Liver (tissue), 9 donors: ENCODE measurements around the gene CRYGD. TPM values are rescaled to one million over a fixed set of nuclear protein-coding genes. Genes with fewer than 3 reads are reported as not detected.

Source experiments
- DNase-seq: peaks from one replicate; pipeline ENCODE4 v3.0.0-alpha.2; 2017; ENCODE audit warnings: low spot score
- H3K27ac ChIP-seq, 2 donors: one replicate each; pipeline ENCODE4 v1.7.0; 2013; ENCODE audit warnings: inconsistent platforms in 2 of 2, low read length in 2 of 2, control low read depth in 1 of 2, low read depth in 1 of 2, mild to moderate bottlenecking in 1 of 2
- H3K27me3 ChIP-seq, 4 donors: one replicate each; pipeline versions ENCODE4 v1.6.1 to v1.7.0; 2013; ENCODE audit warnings: low read length in 3 of 4, inconsistent platforms in 1 of 4, mild to moderate bottlenecking in 1 of 4, moderate library complexity in 1 of 4; ENCODE audit not compliant: control insufficient read depth in 4 of 4, insufficient read depth in 4 of 4
- H3K36me3 ChIP-seq, 4 donors: one replicate each; pipeline versions ENCODE4 v1.6.1 to v1.7.0; 2013; ENCODE audit warnings: low read length in 3 of 4, mild to moderate bottlenecking in 3 of 4, low read depth in 1 of 4, moderate library complexity in 1 of 4; ENCODE audit not compliant: control insufficient read depth in 4 of 4, insufficient read depth in 3 of 4
- H3K4me1 ChIP-seq, 4 donors: one replicate each; pipeline versions ENCODE4 v1.6.1 to v1.7.0; 2013; ENCODE audit warnings: low read length in 3 of 4, mild to moderate bottlenecking in 3 of 4, moderate library complexity in 1 of 4; ENCODE audit not compliant: control insufficient read depth in 4 of 4, insufficient read depth in 4 of 4
- H3K4me3 ChIP-seq, 3 donors: one replicate each; pipeline versions ENCODE4 v1.6.1 to v1.7.0; 2013; ENCODE audit warnings: low read length in 3 of 3, control low read depth in 1 of 3, low read depth in 1 of 3, mild to moderate bottlenecking in 1 of 3
- H3K9ac ChIP-seq, 2 donors: one replicate each; pipeline ENCODE4 v1.7.0; 2013; ENCODE audit warnings: low read length in 2 of 2, mild to moderate bottlenecking in 2 of 2, moderate library complexity in 2 of 2, control low read depth in 1 of 2, low read depth in 1 of 2
- H3K9me3 ChIP-seq, 4 donors: one replicate each; pipeline versions ENCODE4 v1.6.1 to v1.7.0; 2013; ENCODE audit warnings: low read length in 3 of 4; ENCODE audit not compliant: control insufficient read depth in 4 of 4
- CTCF ChIP-seq: fragments of 150-350 bp; IDR thresholded peaks from 2 replicates; pipeline ENCODE4 v1.5.1; 2017; ENCODE audit warnings: improper control_type of control experiment, low read depth, low read length; ENCODE audit not compliant: missing input control
- EGR1 ChIP-seq, 2 donors: IDR thresholded peaks; 2 replicates each; pipeline ENCODE4 v1.6.1; 2016 to 2018; ENCODE audit warnings: antibody characterized with exemption in 2 of 2, low read depth in 2 of 2
- FOXA1 ChIP-seq: IDR thresholded peaks from 2 replicates; pipeline ENCODE4 v1.6.1; 2016; ENCODE audit warnings: antibody characterized with exemption
- FOXA2 ChIP-seq: IDR thresholded peaks from 2 replicates; pipeline ENCODE4 v1.6.1; 2016; ENCODE audit warnings: antibody characterized with exemption
- GABPA ChIP-seq, 2 donors: IDR thresholded peaks in 1 of 2; conservative IDR thresholded peaks in 1 of 2; 2 replicates each; pipeline ENCODE4 v1.6.1; 2016; ENCODE audit warnings: antibody characterized with exemption in 2 of 2, mild to moderate bottlenecking in 1 of 2, moderate library complexity in 1 of 2
- HNF4A ChIP-seq, 2 donors: conservative IDR thresholded peaks; 2 replicates each; pipeline ENCODE4 v1.6.1; 2016; ENCODE audit warnings: antibody characterized with exemption in 2 of 2, mild to moderate bottlenecking in 2 of 2
- JUND ChIP-seq, 2 donors: IDR thresholded peaks; 2 replicates each; pipeline ENCODE4 v1.6.1; 2016; ENCODE audit warnings: antibody characterized with exemption in 2 of 2
- MAX ChIP-seq: IDR thresholded peaks from 2 replicates; pipeline ENCODE4 v1.6.1; 2016; ENCODE audit warnings: antibody characterized with exemption
- NR2F2 ChIP-seq: IDR thresholded peaks from 2 replicates; pipeline ENCODE4 v1.6.1; 2016; ENCODE audit warnings: antibody characterized with exemption
- RAD21 ChIP-seq, 2 donors: IDR thresholded peaks; 2 replicates each; pipeline ENCODE4 v1.6.1; 2016; ENCODE audit warnings: antibody characterized with exemption in 2 of 2, mild to moderate bottlenecking in 2 of 2
- RXRA ChIP-seq, 2 donors: IDR thresholded peaks; 2 replicates each; pipeline ENCODE4 v1.6.1; 2017 to 2018; ENCODE audit warnings: antibody characterized with exemption in 2 of 2, mild to moderate bottlenecking in 1 of 2
- SP1 ChIP-seq: IDR thresholded peaks from 2 replicates; pipeline ENCODE4 v1.6.1; 2018; ENCODE audit warnings: antibody characterized with exemption, mild to moderate bottlenecking
- YY1 ChIP-seq: IDR thresholded peaks from 2 replicates; pipeline ENCODE4 v1.6.1; 2016; ENCODE audit warnings: antibody characterized with exemption, mild to moderate bottlenecking
- ZBTB33 ChIP-seq: IDR thresholded peaks from 2 replicates; pipeline ENCODE4 v1.6.1; 2016; ENCODE audit warnings: antibody characterized with exemption
- WGBS: extraction: QIAGEN DNeasy Blood & Tissue Kit; methylation state at CpG from one replicate; pipeline ENCODE4 v1.1.7; 2013; 5-methylcytosine and 5-hydroxymethylcytosine counted together
- polyA plus RNA-seq, 2 donors: library from polyadenylated mRNA; stranded (reverse) in 1 of 2; unstranded in 1 of 2; fragments of 200-250 nt in 1 of 2; fragments of >200 nt in 1 of 2; fragmentation: Nextera tagmentation in 1 of 2; extraction: Ambion mirVana in 1 of 2; gene quantifications; one replicate each; pipeline versions ENCODE4 v1.2.1 to v1.2.3, GENCODE V29; 2013 to 2015
- total RNA-seq, 2 donors: library from RNA; depleted of rRNA; stranded (reverse); fragments of >200 nt; gene quantifications; one replicate each; pipeline ENCODE4 v1.2.3, GENCODE V29; 2014
- donor health status: healthy.
- donor health status: healthy.
- donor health status: healthy.
- donor health status: healthy.
- donor health status: healthy.

Gene CRYGD
- total and polyA plus RNA-seq, 4 donors: not detected

- no peak for TF ChIP-seq ZBTB33
Measured at GRCh38 chr2:208147759-208148158, 23.4 kb upstream of the CRYGD start (continued).

- no peak for DNase-seq
- Histone ChIP-seq H3K9ac (no peak overlapping the region), H3K27me3 (peaks cover 0 to 8% (median 0%) of the 10 kb centered on the region in 4 donors), H3K9me3 (peaks cover 0 to 3% (median 1%) of the 10 kb centered on the region in 4 donors), H3K36me3 (no peaks in the 10 kb centered on the region), H3K4me3 (no peak overlapping the region), H3K27ac (no peak overlapping the region), H3K4me1 (no peaks in the 10 kb centered on the region)
- no peak for TF ChIP-seq CTCF
- no peak for TF ChIP-seq JUND (IDR thresholded peaks at IDR 0.05)
- TF ChIP-seq ZBTB33: no peak
- no peak for TF ChIP-seq EGR1 (IDR thresholded peaks at IDR 0.05; ENCODE audit: low read depth in 2 of 2)
- TF ChIP-seq SP1: no peak
- no peak for TF ChIP-seq FOXA1
Measured at GRCh38 chr2:208147008-208147407, 22.7 kb upstream of the CRYGD start.

- no peaks in the 10 kb centered on the region for H3K36me3 ChIP-seq
- no peak within 1 kb of the TSS for H3K27ac ChIP-seq
- no peak within 1 kb of the TSS for H3K4me3 ChIP-seq
- DNase-seq: no peak
- 85% methylated on average over 6 of the region's 6 CpGs for WGBS
- TF ChIP-seq GABPA (IDR thresholded peaks at IDR 0.05 in 1 of 2, conservative IDR thresholded peaks at IDR 0.05 in 1 of 2) (no peak), FOXA2 (no peak), JUND (IDR thresholded peaks at IDR 0.05) (no peak), FOXA1 (no peak), HNF4A (conservative IDR thresholded peaks at IDR 0.05) (no peak), MAX (no peak), YY1 (no peak), NR2F2 (no peak), EGR1 (IDR thresholded peaks at IDR 0.05; ENCODE audit: low read depth in 2 of 2) (no peak), SP1 (no peak), RAD21 (IDR thresholded peaks at IDR 0.05) (no peak), ZBTB33 (no peak), RXRA (IDR thresholded peaks at IDR 0.05) (no peak)
- H3K4me1 ChIP-seq: no peaks in the 10 kb centered on the region
- H3K9ac ChIP-seq: no peak within 1 kb of the TSS
- H3K9me3 ChIP-seq: no peaks in the 10 kb centered on the region
- peaks cover 0 to 8% (median 0%) of the 10 kb centered on the region in 4 donors for H3K27me3 ChIP-seq
Measured at GRCh38 chr2:208146006-208146405, 21.7 kb upstream of the CRYGD start, which contains the start of gene CRYGB. TSS of gene CRYGB (minus strand) at chr2:208146158. CDS start at chr2:208146120, 38 bp downstream.
